Frontal cortex (tissue), 4 donors: ENCODE measurements around the gene USP2. TPM values are rescaled to one million over a fixed set of nuclear protein-coding genes. Genes with fewer than 3 reads are reported as not detected.

Experiments
- DNase-seq, 2 donors: peaks; one replicate each; pipeline ENCODE4 v3.0.0; 2012; ENCODE audit warnings: low spot score in 2 of 2
- FAIRE-seq: peaks from 2 replicates; lab custom pipeline; 2012; peaks lifted over from hg19 to GRCh38; lab: Jason Lieb, UNC
- total RNA-seq: library from RNA; depleted of rRNA; stranded (reverse); fragments of >200 nt; gene quantifications from one replicate; pipeline ENCODE4 v1.2.3, GENCODE V29; 2014
- donor health status: control.
- donor health status: control.
- donor health status: control.

USP2 gene
- 2.4 TPM for total RNA-seq

GRCh38 chr11:119381181-119381988 is at the start of gene USP2:
Gene USP2, minus strand, starts transcription at chr11:119381690. Its CDS starts 8,210 bp downstream, at chr11:119373480.
- peak; percentile 87 to 96 for DNase-seq
- peak; percentile 92 for FAIRE-seq

DNA sequence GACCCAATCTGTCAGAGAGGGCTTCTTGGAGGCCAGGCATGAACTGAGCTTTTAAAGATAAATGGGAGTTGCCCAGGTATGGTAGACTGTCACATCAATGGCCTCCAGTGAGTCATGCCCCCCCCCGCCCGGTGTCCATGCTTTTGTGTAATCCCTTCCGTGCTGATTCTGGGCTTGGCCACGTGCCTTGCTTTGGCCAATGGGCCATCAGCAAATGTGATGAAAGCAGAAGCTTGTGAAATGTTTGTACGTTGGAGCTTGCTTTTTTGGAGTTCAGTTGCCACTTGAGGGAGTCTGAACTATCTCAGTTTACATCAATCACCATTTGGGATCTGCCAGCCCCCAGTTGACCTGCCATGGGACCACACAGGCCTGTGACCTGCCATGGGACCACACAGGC is 45.8 kb upstream of the USP2 start:
- DNase-seq (no peak), FAIRE-seq (no peak)

GRCh38 chr11:119426142-119426541 is 44.7 kb upstream of the USP2 start:
- no peak for FAIRE-seq
- DNase-seq = no peak

DNA sequence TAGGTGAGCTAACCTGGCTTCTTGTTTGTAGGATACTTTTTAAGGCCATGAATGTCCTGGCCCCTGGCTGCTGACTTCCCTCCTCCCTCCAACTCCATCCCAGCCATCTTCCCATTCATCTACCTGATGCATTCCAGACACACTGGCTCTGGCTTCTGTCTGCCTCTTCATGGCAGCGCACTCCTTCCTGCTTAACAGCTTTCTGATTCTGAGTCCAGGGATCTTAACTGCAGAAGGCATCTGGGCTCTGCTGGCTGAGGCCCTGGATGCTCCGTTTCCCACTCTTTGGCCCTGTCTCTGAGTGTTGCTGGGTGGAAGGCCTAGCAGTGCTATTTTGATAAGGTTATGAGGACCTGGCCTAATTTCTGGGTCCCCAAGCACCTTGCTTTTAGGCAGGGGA is 43.3 kb upstream of the USP2 start:
- no peak for FAIRE-seq
- no peak for DNase-seq

DNA sequence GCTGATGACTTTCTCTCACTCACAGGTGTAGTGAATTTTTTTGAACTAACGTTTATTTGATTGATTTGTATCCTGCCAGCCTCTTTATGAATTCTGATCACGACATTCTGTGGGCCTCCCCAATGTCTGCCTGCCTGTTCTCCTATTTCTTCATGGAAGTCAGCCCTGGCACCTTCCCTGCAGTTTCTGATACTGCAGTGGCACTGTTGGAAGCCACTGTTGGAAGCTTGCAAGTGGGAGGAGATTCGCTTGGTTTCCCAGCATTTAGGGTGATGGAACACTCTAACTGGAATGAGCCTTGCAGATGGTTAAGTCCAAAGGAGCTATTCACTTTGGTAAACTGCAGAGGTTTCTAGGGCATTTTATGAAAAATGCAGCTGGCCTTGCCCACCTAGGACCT is 42.8 kb upstream of the USP2 start:
- no peak for DNase-seq
- no peak for FAIRE-seq

GRCh38 chr11:119423509-119424254 is 42.2 kb upstream of the USP2 start:
- no peak for FAIRE-seq
- DNase-seq = no peak

DNA sequence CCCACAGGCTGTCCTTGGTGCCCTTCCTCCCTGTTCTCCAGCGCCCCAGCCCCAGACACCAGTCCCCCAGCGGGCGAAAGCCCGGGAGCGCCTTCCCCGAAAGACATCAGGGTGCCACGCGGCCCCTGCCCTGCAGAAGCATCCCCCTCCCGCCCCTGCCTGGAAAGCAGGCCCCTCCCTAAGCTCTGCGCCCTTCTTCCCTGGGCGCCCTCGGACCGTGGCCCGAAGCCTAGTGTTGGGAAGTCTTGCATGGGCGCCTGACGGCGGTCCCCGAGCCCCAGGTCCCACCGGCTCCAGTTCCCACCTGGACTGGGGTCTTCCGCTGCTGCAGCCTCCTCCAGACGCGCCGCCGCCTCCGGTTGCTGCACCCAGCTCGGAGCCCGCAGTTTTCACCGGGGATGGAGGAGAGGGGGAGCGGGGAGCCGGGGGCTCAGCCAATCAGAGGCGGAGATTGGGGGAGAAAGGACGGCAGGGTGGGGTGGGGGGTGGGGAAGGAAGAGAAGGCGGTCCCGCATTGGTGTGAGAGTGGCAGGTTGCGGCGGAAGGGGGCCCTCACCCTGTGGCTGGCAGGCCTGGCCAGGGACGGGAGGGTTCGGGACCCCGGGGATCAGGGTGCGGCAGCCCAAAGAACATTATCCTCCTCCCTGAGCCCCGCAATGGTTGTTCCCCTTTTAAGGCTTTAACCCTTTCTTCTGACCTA is 41.5 kb upstream of the USP2 start, which contains the start of gene THY1:
Gene THY1 (minus strand): TSS at position 364 of the 700 bp plus-strand sequence. CDS start 2,267 bp downstream, outside the sequence.
- DNase-seq = peak in 1 of 2 donors; percentile 58
- no peak for FAIRE-seq

DNA sequence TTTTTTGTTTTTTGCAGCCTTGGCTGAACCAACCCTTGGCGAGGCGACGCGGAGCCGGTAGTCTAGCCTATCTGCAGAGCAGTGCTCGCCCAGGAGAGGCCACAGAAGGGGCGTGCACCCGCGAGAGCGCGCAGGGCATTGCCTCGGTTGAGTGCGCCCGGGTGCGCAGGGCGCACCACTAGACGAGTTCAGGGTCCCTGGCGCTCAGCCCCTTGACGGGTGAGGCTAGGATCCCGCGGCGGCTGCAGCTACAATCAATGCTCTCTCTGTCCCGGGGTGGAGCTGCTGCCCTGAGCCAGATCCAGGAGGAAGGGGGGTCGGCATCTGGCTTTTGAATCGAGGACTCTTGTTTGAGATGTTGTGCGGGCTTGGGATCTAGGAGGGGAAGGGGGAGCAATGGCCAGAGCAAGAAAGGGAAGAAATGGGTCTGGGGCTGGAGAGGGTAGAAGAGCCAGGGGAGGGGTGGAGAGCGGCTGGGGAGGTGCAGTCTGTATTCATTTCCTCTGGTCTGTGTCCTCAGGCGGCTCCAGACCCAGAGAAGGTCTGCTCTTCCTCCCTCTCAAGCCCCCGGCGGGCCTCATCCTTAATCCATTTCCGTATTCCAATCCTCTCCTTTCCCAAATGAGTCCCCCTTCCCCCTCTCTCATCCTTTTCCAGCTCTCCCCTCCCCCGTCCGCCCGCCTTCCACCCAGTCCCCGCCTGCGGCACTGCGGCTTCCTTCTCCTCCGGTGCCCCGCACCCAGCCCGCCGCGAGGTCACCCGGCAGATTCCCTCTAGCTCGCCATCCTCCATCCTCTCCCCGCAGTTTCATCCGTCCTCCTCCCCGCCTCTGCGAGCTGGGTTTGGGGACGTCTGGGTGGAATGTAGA is 40.7 kb upstream of the USP2 start:
- DNase-seq = no peak
- no peak for FAIRE-seq

GRCh38 chr11:119421351-119421750 is 39.9 kb upstream of the USP2 start:
- FAIRE-seq (no peak), DNase-seq (no peak)

DNA sequence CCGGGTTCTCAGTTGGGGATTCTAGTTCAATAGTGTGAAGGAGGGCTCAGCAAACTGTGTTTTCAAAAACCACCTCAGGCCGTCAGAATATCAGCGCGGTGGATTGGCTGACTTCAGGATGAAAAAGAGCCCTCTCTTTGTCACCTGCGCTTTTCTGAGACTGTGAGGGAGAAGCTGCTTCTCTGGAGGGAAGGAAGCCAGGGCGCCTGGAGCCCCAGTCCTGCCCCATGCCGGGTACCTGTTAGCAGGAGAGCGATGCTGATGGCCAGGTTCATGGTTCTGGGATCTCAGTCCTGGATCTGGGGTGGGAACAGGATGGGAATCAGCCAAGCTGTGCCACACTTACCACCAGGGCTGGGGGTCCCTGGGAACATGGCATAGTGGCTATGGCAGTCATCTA is 39.1 kb upstream of the USP2 start:
- FAIRE-seq (no peak), DNase-seq (no peak)

GRCh38 chr11:119419834-119420492 is 38.5 kb upstream of the USP2 start:
- FAIRE-seq (no peak), DNase-seq (no peak)

DNA sequence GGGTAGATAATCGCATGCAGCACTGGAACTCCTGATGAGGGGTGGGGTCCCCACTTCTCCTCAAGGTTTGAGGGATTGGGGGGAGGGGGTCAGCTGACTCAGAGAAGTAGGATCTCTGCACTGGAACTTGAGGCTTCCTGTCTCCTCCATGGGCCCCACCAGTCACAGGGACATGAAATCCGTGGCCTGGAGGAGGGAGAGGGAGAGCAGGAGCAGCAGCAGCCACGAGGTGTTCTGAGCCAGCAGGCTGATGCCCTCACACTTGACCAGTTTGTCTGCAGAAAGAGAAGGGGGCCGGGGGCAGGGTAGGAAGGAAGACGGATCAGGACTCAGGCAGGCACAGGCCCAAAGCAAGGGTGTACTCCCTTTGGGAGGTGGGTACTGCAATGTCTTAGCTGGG is 37.8 kb upstream of the USP2 start:
- DNase-seq (no peak), FAIRE-seq (no peak)

GRCh38 chr11:119418759-119419158 is 37.3 kb upstream of the USP2 start:
- FAIRE-seq = no peak
- no peak for DNase-seq

GRCh38 chr11:119417726-119418540 is 36.4 kb upstream of the USP2 start:
- FAIRE-seq (no peak), DNase-seq (no peak)

DNA sequence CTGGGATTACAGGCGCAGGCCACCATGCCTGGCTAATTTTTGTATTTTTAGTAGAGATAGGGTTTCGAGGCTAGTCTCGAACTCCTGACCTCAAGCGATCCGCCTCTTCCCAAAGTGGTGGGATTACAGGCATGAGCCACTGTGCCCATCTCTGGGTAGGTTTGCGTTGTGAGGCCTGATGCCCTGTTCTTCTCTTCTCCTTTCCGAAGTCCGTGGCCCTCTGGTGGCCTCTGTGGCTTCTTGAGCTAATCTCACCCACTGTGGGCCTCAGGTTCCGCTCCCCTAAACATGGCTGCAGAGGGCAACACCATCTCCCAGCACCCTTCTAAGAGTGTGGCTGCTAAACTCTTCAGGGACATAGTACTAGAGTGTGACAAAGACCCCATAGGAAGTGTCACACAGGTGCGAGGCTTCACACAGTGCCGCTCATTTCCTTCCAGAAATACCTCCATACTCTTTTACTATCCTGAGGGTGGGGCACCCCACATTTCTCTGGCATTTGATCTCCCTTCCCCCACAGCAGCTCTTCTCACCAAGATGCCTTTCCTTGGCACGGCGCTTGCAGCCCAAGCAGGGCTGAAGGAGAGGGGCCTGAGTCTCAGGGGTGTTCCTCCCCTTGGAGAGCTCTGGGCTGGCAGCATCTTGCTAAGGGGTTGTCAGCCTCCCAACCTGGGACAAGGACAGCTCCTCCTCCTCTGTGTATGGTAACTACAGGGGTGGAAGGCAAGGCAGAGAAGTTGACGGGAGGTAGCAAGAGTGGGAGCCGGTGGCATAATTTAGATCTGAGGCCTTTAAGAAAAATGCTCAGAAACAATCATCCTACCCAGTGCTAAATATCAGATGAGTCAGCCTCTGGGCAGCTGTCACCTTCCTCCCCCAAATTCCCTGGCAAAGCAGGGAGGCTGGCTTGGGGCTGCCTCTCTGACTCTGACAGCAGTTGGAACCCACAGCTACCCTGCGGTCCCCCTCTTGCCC is 35.4 kb upstream of the USP2 start:
- DNase-seq = no peak
- no peak for FAIRE-seq

DNA sequence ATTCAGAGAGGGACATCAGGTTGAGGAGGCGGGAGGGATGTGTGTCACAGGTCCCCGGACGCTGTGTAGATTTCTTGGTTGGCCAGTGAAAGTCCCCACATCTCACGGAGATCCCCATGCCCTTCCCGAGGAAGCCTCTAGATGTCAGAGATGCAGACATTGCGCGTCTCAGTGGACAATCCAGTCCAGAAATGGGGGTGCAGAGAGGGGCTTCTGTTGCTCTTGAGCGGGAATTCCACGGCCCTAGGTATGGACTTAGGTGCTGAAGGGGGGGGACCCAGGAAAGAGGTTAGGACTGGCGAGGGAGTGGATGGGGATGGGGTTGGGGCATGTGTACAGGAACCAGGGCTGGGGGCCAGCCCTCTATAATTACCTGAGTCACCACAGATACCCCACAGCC is 34.5 kb upstream of the USP2 start:
- DNase-seq = no peak
- no peak for FAIRE-seq

GRCh38 chr11:119415517-119415916 is 34.0 kb upstream of the USP2 start:
- DNase-seq (no peak), FAIRE-seq (no peak)
